Fibroblast of skin of back (primary cell): ENCODE data around the gene NXPH4.
A peak's percentile ranks its signal among the peaks of the same experiment; 100 is the strongest.

Experiments
- DNase-seq: peaks from one replicate; pipeline ENCODE4 v3.0.0-alpha.2; 2013

The NXPH4 gene

GRCh38 chr12:57233357-57234232, 17.0 kb downstream of the NXPH4 start:
- peak; percentile 52 for DNase-seq

- no peak for DNase-seq
Observed at GRCh38 chr12:57234233-57234570, 17.6 kb downstream of the NXPH4 start.

GRCh38 chr12:57234571-57235016, 18.0 kb downstream of the NXPH4 start:
- DNase-seq = no peak

- DNase-seq = peak; percentile 88
Observed at GRCh38 chr12:57235017-57235727, 18.6 kb downstream of the NXPH4 start.

GRCh38 chr12:57235728-57236131, 19.1 kb downstream of the NXPH4 start:
- no peak for DNase-seq

- no peak for DNase-seq
Observed at GRCh38 chr12:57236201-57236924, 19.8 kb downstream of the NXPH4 start.

GRCh38 chr12:57236925-57237595, 20.5 kb downstream of the NXPH4 start:
- peak; percentile 55 for DNase-seq

GRCh38 chr12:57237596-57237931, 21.0 kb downstream of the NXPH4 start:
- DNase-seq = no peak

GRCh38 chr12:57237932-57238853, 21.6 kb downstream of the NXPH4 start:
- no peak for DNase-seq

- DNase-seq = peak; percentile 86
Observed at GRCh38 chr12:57238854-57239554, 22.4 kb downstream of the NXPH4 start.

GRCh38 chr12:57239587-57240065, 23.0 kb downstream of the NXPH4 start:
- DNase-seq = no peak

- DNase-seq = peak; percentile 72
Observed at GRCh38 chr12:57240066-57240921, 23.7 kb downstream of the NXPH4 start.

GRCh38 chr12:57240926-57241401, 24.4 kb downstream of the NXPH4 start:
- DNase-seq = no peak

- no peak for DNase-seq
Observed at GRCh38 chr12:57241402-57242310, 25.1 kb downstream of the NXPH4 start.

- no peak for DNase-seq
Observed at GRCh38 chr12:57242329-57242690, 25.7 kb downstream of the NXPH4 start.

GRCh38 chr12:57242691-57243454, 26.3 kb downstream of the NXPH4 start:
- peak; percentile 59 for DNase-seq

- DNase-seq = peak; percentile 67
Observed at GRCh38 chr12:57243521-57244311, 27.1 kb downstream of the NXPH4 start.
